HG03159 (cell line): ENCODE results near the gene CNTN5.

Source experiments
- ATAC-seq: cut with Tn5 transposase; IDR thresholded peaks from one replicate; pipeline ENCODE4 v1.9.1; 2021; ENCODE audit warnings: mild to moderate bottlenecking, moderate library complexity; ENCODE audit not compliant: unreplicated experiment

Gene CNTN5

DNA sequence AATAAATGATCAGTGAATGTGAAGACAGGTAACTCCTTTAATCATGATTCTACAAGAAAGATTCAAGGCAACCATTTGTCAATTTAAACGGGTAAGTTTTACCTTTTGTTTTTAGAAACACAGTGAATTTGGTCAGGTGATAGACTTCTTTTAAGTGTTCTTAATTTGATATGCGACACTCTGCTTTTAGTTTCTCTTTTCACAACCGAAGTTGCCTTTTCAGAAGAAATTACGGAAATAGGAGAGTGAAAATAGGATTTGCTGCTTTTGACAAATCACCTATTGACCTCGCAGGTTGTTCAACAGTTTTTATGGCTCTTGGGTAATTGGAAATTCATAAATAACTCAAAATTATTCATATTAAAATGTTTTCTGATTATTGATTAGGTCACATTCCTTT lies 142.1 kb downstream of the CNTN5 start:
- no peak for ATAC-seq

DNA sequence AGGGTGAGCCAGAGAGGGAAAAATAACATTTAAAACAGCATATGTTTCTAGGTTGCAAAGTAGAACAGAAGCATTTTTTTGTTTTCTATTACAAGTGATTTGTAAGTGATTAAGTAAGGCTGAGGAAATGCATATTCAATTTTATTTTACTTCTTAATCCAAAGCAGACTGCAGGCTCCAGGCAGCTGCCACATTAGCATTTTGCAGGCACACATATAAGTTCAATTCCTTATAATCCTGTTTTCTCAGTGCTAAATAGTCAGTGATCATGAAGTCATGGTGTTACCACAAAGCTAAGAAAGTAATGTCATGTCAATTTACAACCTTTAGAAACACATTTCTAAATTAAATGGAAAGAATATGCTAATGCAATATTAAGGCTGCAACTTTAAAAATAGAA lies 149.8 kb downstream of the CNTN5 start:
- no peak for ATAC-seq

GRCh38 chr11:99171330-99171729 lies 150.6 kb downstream of the CNTN5 start:
- no peak for ATAC-seq

DNA sequence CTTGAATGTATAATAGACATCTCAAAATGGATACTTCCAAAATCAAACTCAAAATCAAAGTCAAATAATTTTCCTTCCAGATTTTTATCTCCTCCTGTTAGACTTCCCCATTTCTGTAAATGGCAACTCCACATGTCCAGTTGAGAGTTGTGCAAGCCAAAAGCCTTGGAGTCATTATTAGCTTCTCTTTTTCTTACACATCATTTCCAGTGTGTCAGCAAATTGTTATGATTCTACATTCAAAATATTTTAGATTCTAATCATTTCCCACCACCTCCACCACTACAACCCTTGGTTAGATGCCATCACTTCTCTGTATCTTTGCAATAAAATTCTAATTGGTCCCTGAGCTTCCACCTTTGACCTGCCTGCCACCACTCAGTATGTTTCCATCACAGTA lies 155.7 kb downstream of the CNTN5 start:
- no peak for ATAC-seq

- ATAC-seq: no peak
Observed at GRCh38 chr11:99177446-99177845, 156.7 kb downstream of the CNTN5 start.

DNA sequence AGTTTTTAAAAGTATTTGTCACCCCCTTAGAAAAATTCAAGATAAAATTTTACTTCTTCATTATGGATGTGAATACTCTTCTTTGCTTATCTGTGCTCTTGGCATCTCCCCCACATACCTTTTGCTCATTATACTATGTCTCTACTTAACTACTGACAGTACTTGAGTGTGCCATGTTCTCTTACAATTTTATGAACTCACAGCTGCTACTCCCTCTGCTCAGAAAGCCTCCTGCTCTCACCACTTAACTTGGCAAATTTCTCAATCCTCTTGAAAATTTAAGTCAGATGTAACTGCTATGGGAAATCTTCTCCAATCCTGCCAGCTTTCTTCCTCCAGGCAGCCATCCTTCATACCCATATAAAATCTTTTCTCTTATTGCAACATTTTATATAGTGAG lies 163.4 kb downstream of the CNTN5 start:
- ATAC-seq: no peak

- ATAC-seq: no peak
Observed at GRCh38 chr11:99188221-99188620, 167.5 kb downstream of the CNTN5 start.

DNA sequence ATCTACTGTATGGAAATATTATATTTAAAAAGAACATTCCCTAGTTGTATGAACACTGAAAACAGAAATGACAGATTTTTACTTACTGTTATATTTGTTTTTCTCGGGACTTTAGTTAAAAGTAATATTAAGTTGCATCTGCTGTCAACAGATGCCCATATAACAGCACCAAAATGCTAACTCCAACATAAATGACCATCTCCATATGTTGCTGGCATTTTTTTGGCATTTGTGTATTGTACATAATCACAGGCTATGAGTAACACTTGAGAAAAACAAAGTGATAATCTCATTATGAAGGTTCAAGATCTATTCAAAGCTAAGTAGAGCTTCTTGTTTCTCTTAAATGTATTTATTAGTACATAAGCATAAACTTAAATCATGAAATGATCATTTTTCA lies 172.0 kb downstream of the CNTN5 start:
- ATAC-seq: no peak

- no peak for ATAC-seq
Observed at GRCh38 chr11:99197477-99197876, 176.7 kb downstream of the CNTN5 start.

- ATAC-seq: no peak
Observed at GRCh38 chr11:99198215-99198614, 177.5 kb downstream of the CNTN5 start.

DNA sequence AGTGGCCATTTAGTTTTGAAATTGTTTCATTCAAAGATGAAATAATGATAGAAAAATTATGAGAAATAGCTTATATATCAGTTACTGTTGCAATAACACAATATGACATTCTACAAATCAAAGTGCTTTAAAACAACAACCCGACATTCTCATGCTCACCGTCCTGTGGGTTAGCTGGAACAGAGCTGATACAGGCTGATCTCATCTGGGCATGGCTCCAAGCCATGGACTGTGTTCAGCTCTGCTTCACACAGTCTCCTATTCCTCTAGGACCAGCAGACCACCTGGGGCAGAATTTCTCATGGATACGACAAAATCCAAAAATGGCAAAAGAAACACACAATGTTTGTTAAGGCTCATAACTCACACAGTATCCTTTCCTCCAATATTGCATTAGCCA lies 178.6 kb downstream of the CNTN5 start:
- no peak for ATAC-seq

DNA sequence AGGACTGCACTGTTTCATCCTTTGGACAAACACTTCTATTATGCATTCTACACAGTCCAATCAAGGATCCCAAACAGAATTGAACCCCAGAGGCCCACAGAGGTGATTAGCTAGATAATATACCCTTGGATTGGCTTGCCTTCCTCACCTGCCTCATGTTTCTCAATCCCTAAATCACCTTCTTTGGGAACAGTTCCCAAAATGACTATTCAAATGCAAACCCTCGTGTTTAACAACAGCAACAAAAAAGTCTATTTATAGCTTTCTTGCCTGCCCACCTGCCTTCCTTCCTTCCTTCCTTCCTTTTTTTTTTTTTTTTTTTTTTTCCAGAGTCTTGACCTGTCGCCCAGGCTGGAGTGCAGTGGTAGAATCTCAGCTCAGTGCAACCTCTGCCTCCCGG lies 180.0 kb downstream of the CNTN5 start:
- no peak for ATAC-seq

DNA sequence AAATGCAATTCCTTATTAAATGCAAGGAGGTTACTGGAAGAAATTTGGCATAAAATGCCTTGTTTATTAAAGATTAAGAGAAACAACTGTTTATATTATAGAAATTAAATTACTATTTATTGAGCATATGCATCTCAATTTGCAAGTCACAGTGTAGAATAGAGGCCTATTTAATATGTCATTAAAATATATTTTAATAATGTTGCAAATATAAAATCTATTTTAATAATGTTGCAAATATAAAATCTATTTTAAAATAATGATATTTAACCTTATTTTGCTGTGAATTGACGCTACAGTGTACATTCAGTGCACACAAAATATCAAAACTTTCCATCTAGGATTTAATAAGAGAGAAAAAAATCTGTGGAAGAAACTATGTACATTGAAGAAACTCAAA lies 188.1 kb downstream of the CNTN5 start:
- ATAC-seq: no peak

- no peak for ATAC-seq
Observed at GRCh38 chr11:99229544-99229943, 208.8 kb downstream of the CNTN5 start.

GRCh38 chr11:99234534-99234933 lies 213.8 kb downstream of the CNTN5 start:
- no peak for ATAC-seq

DNA sequence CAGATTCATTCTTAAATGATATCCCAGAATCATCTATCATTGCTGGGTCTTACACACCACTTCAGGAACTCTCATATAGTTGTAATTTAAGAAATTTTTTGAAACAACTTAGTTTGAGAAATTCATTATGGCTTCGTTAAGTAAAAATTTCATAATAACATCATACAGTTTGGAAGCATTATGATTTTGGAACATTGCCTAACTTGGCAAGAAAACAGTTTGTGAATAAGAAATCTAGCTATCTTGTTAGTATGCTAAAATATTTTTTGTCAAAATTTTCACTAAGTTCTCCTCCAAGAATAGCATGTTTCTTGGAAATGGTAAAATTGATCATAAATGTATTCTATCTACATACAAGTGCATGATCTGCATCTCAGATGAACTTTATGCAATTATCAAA lies 217.7 kb downstream of the CNTN5 start:
- ATAC-seq: no peak

GRCh38 chr11:99240192-99241030 lies 219.7 kb downstream of the CNTN5 start:
- no peak for ATAC-seq

DNA sequence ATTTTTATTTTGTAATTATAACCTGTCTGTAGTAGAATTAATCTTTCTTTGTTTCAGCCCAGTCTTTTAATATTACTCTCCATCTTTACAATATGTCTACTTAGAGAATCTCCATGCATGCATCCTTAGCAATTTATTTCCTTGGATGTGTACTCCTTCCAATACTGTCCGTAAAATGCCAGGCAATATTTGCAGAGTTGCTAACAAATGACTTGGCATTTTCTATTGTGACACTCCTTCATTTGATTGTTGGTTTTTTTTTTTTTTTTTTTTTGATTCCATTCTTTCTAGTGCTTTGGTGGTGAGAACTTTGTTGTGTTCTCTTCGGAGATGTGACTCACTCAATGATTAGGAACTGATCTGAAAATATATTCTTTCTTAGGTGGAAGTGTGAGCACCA lies 220.3 kb downstream of the CNTN5 start:
- no peak for ATAC-seq

DNA sequence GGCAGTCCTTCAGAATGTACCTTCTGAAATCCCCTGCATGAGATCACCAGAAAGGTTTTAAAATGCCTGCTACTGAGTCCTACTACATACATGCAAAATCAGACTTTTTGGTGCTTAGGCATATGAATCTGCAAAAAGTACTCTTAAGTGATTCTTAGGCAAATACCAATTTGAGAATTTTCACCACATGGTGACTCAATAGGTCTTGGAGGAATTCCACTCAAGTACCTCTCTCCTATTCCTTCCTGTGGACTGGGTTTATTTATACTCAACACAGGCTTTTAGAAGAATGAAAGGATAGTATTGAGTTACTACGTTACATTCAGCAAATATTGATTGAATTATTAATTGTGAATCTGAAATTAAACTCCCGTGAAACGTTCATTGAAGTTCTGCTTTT lies 223.9 kb downstream of the CNTN5 start:
- no peak for ATAC-seq

DNA sequence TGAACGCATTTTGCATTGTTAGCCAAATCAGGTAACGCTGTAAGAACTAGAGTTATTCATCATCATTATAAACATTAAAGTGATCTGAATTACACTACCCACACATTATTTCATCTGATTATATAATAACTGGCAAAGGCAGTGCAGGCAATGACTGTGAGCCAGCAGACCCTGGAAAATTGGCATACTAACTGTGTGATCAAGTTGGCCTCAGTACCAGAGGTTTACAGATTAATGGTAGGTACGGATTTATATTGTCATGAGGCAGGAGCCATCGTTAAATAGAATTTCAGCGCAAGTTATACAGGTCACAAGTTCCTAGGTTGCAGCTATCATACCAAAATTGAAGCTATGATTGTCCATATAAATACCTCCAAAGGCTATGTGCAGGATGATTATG lies 225.4 kb downstream of the CNTN5 start:
- no peak for ATAC-seq

- ATAC-seq: no peak
Observed at GRCh38 chr11:99256614-99257013, 235.9 kb downstream of the CNTN5 start.

- no peak for ATAC-seq
Observed at GRCh38 chr11:99257131-99257530, 236.4 kb downstream of the CNTN5 start.

DNA sequence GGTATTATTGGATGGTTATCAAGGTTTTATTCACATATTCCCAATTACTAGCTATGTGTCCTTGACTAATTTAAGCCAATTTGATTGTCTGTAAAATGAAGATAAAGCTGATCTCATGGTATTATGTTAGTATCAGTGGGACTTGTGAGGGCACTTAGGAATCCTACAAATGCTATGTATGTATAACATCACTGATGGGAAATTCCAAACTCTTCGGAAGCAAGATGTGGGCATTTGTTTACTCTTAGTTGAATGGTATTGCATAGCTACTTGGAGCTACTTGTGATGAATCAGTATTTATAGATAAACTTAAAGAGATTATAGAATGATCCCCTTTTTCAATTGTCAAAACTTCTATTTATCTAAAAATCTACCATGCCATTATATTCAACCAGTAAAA lies 239.9 kb downstream of the CNTN5 start:
- ATAC-seq: no peak
